Progenitor cell of endocrine pancreas (in vitro differentiated cells): Measurements from ENCODE around the gene MAML3. TPM values are rescaled to one million over a fixed set of nuclear protein-coding genes. Genes with fewer than 3 reads are reported as not detected.

Experiments used
- DNase-seq: peaks from one replicate; pipeline ENCODE4 v3.0.0; 2021; ENCODE audit warnings: low spot score; ENCODE audit not compliant: unreplicated experiment
- H3K27ac Mint-ChIP-seq: 2 replicates; pipeline ENCODE4 v1.8.0; 2021; ENCODE audit warnings: mild to moderate bottlenecking, moderate library complexity, mixed read lengths
- H3K27me3 Mint-ChIP-seq: 2 replicates; pipeline ENCODE4 v1.8.0; 2021; ENCODE audit warnings: mixed read lengths
- H3K36me3 Mint-ChIP-seq: 2 replicates; pipeline ENCODE4 v1.8.0; 2022; ENCODE audit warnings: mixed read lengths; ENCODE audit not compliant: insufficient read depth
- H3K4me1 Mint-ChIP-seq: 2 replicates; pipeline ENCODE4 v1.8.0; 2021; ENCODE audit warnings: low read depth, mixed read lengths
- H3K4me3 Mint-ChIP-seq: 2 replicates; pipeline ENCODE4 v1.8.0; 2021; ENCODE audit warnings: low read depth, mild to moderate bottlenecking, moderate library complexity, mixed read lengths
- H3K9me3 Mint-ChIP-seq: 2 replicates; pipeline ENCODE4 v1.8.0; 2021; ENCODE audit warnings: low read depth, mixed read lengths
- CTCF ChIP-seq: fragments of 200-600 bp; sonication (generic); IDR thresholded peaks from one replicate; pipeline ENCODE4 v1.5.0; 2021; ENCODE audit warnings: antibody characterized with exemption, mild to moderate bottlenecking; ENCODE audit not compliant: unreplicated experiment
- total RNA-seq: library from RNA; stranded (reverse); gene quantifications from 2 replicates; pipeline ENCODE4 v1.2.1, GENCODE V29; 2021

The MAML3 gene
- total RNA-seq, 1 donor from 2014 or later = 48.5 TPM

DNA sequence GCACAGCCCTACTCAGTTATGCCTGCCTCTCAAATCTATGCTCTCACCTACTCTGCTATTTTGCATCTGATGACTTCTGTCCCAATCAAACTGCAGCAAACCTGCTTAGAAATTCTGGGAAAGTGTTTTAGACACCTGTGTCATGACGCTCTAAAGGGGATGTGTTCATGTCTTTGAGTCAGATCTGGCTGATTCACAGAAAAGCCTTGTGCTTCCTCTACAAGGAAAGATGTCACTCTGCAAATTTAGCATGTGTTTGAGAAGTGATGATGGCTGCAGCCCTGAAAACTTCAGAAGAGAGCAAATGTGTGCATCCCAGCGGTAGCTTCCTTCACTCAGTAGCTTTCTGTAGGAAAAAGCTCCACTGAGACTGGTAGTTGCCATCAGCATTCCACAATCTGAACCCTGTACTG, 253.0 kb downstream of the MAML3 start:
- peaks cover 18% of the 10 kb centered on the region for H3K4me1 Mint-ChIP-seq
- no peaks in the 10 kb centered on the region for H3K27me3 Mint-ChIP-seq
- TF ChIP-seq CTCF = no peak
- H3K9me3 Mint-ChIP-seq = peaks cover 2% of the 10 kb centered on the region
- no peak for DNase-seq
- no peak overlapping the region for H3K4me3 Mint-ChIP-seq
- peaks cover 8% of the 10 kb centered on the region for H3K36me3 Mint-ChIP-seq
- H3K27ac Mint-ChIP-seq = peak overlapping the region; percentile 2

DNA sequence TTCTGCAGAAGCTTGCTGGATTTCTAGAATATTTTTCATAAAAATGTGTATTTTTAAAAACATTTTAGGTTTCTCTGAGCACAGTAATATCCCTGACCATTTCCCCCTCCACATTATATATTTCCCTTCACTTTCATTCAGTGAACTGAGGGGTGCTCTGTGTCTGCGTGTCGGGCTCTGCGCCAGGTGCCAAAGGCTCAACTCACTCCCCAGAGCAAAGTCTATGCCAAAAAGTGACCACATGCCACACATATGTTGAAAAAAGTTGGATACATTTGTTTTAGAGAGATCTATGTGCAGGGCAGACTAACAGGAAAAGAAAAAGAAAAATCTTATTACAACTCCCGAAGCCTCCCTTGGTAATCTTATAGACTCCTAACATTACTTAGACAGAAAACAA, 254.6 kb downstream of the MAML3 start:
- peaks cover 5% of the 10 kb centered on the region for H3K36me3 Mint-ChIP-seq
- no peak overlapping the region for H3K27ac Mint-ChIP-seq
- DNase-seq = no peak
- no peaks in the 10 kb centered on the region for H3K27me3 Mint-ChIP-seq
- TF ChIP-seq CTCF = no peak
- peaks cover 18% of the 10 kb centered on the region for H3K4me1 Mint-ChIP-seq
- H3K4me3 Mint-ChIP-seq = no peak overlapping the region
- no peaks in the 10 kb centered on the region for H3K9me3 Mint-ChIP-seq

- TF ChIP-seq CTCF = no peak
- H3K27me3 Mint-ChIP-seq = no peaks in the 10 kb centered on the region
- H3K27ac Mint-ChIP-seq = no peak overlapping the region
- H3K4me3 Mint-ChIP-seq = no peak overlapping the region
- DNase-seq = no peak
- H3K4me1 Mint-ChIP-seq = peaks cover 17% of the 10 kb centered on the region
- no peaks in the 10 kb centered on the region for H3K9me3 Mint-ChIP-seq
- no peaks in the 10 kb centered on the region for H3K36me3 Mint-ChIP-seq
Observed at GRCh38 chr4:139898293-139898692, 255.7 kb downstream of the MAML3 start.

DNA sequence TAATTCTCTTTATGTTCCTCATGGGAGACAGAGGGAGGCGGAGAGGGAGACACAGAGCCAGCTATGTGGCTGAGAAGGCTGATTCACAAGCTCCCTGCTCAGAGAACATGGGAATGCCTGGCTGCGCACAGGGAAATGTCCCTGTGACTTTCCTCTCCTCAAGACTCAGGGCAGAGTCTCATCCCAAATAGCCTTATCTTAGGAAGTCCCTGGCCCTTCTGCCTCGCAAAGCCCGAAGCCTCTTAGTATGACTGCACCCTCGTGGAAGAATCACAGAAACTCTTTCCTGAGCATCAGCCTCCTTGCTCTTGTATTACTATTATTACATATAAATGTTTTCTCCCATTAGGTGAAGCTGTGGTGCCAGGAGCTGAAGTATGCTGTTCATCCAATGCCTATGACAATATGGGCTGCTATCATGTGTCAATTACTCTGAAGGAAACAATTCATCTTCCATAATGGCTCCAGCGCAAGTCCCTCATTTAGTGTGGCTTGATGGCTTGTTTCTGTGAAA, 257.8 kb downstream of the MAML3 start:
- no peaks in the 10 kb centered on the region for H3K9me3 Mint-ChIP-seq
- H3K4me3 Mint-ChIP-seq = no peak overlapping the region
- no peak for TF ChIP-seq CTCF
- H3K27ac Mint-ChIP-seq = no peak overlapping the region
- no peaks in the 10 kb centered on the region for H3K27me3 Mint-ChIP-seq
- DNase-seq = no peak
- peaks cover 2% of the 10 kb centered on the region for H3K4me1 Mint-ChIP-seq
- no peaks in the 10 kb centered on the region for H3K36me3 Mint-ChIP-seq

GRCh38 chr4:139893801-139894200, 260.2 kb downstream of the MAML3 start:
- H3K27ac Mint-ChIP-seq = no peak overlapping the region
- TF ChIP-seq CTCF = no peak
- peaks cover 16% of the 10 kb centered on the region for H3K36me3 Mint-ChIP-seq
- H3K9me3 Mint-ChIP-seq = no peaks in the 10 kb centered on the region
- no peak for DNase-seq
- H3K27me3 Mint-ChIP-seq = no peaks in the 10 kb centered on the region
- no peak overlapping the region for H3K4me3 Mint-ChIP-seq
- peaks cover 3% of the 10 kb centered on the region for H3K4me1 Mint-ChIP-seq
